Activated naive CD4-positive, alpha-beta T cell treated with Interleukin-2 at 50 U/mL for 16 hours (primary cell): ENCODE data around the gene ABCC3.

ENCODE experiments used
- DNase-seq: peaks from one replicate; pipeline ENCODE4 v3.0.0-alpha.2; 2020

ABCC3 gene, protein sequence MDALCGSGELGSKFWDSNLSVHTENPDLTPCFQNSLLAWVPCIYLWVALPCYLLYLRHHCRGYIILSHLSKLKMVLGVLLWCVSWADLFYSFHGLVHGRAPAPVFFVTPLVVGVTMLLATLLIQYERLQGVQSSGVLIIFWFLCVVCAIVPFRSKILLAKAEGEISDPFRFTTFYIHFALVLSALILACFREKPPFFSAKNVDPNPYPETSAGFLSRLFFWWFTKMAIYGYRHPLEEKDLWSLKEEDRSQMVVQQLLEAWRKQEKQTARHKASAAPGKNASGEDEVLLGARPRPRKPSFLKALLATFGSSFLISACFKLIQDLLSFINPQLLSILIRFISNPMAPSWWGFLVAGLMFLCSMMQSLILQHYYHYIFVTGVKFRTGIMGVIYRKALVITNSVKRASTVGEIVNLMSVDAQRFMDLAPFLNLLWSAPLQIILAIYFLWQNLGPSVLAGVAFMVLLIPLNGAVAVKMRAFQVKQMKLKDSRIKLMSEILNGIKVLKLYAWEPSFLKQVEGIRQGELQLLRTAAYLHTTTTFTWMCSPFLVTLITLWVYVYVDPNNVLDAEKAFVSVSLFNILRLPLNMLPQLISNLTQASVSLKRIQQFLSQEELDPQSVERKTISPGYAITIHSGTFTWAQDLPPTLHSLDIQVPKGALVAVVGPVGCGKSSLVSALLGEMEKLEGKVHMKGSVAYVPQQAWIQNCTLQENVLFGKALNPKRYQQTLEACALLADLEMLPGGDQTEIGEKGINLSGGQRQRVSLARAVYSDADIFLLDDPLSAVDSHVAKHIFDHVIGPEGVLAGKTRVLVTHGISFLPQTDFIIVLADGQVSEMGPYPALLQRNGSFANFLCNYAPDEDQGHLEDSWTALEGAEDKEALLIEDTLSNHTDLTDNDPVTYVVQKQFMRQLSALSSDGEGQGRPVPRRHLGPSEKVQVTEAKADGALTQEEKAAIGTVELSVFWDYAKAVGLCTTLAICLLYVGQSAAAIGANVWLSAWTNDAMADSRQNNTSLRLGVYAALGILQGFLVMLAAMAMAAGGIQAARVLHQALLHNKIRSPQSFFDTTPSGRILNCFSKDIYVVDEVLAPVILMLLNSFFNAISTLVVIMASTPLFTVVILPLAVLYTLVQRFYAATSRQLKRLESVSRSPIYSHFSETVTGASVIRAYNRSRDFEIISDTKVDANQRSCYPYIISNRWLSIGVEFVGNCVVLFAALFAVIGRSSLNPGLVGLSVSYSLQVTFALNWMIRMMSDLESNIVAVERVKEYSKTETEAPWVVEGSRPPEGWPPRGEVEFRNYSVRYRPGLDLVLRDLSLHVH (N-terminal part only)

DNA sequence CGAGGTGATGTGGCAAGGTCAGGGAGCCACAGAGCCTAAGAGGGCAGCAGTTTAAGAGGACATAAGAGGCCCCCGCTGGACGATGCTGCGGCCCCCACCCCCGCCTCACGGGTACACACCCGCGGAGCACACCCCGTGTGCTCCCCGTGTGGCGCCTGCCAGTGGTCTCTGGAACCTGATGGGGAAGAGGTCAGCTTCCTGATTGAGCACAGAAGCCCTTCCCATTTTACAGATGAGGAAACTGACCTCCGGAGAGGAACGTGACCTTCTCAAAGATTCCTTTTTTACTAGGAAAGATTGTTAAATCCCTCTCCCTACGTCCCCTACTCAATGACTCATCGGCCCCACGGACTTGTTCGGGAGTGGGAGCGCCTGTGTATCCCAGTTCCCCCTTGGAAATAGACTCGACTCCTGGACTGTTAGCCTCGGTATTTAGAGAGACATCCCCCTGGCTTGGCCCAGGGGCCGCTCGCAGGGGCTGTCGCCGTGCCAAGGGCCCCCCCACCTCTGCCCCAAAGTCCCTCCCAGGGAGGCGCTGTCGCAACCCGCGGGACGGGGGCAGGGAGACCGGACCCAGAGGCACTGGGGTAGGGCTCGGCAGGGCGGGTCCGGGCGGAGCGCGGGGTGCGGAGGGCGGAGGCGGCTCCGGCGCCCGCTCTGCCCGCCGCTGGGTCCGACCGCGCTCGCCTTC is at the start of gene ABCC3:
Gene ABCC3 (plus strand): TSS at position 658 of the 691 bp plus-strand sequence. CDS start 56 bp downstream, outside the sequence.
- DNase-seq = no peak

DNA sequence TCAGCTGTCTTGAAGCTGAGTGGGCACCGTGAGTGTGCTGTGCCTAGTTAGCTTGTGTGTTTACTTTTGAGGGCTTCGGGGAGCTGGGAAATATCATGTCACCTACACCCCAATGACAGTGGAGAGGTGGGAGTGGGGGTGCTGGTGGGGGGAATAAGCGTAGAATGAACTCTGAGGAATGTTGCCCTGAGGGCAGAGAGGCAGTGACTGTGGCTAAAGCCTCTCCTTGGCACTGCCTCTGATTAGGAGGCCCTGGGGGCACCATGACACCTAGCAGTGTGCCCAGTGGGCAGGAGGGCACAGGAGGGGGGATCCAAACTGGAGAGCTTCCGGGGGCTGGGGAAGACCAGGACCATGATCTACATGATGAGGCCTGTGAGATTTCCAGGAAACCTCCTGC is 49.3 kb upstream of the ABCC3 start:
- no peak for DNase-seq

DNA sequence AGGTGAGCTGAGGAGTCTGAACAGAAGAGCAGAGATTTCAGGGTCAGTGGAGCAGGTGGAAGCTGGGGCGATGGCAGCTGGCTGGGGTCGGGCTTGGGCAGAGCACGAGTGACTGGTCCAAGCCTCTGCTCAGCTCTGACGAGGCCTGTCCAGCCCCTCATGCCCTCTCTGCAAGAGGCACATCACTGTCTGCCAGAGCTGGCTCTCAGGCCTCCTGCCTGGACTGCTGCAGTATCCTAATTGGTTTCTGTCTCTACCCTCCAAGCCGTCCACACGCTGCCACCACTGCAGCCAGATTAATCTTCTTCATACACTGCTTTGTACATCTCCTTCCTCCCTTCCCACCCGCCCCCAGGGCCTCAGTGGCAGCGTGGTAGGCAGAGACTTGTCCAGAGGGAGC is 48.8 kb upstream of the ABCC3 start:
- no peak for DNase-seq

- DNase-seq = no peak
These were observed 48.0 kb upstream of the ABCC3 start for GRCh38 chr17:50586421-50587247.

- no peak for DNase-seq
These were observed 47.1 kb upstream of the ABCC3 start for GRCh38 chr17:50587571-50587970.

- no peak for DNase-seq
These were observed 46.2 kb upstream of the ABCC3 start for GRCh38 chr17:50588391-50589049.

GRCh38 chr17:50589095-50589705 is 45.5 kb upstream of the ABCC3 start:
- no peak for DNase-seq

DNA sequence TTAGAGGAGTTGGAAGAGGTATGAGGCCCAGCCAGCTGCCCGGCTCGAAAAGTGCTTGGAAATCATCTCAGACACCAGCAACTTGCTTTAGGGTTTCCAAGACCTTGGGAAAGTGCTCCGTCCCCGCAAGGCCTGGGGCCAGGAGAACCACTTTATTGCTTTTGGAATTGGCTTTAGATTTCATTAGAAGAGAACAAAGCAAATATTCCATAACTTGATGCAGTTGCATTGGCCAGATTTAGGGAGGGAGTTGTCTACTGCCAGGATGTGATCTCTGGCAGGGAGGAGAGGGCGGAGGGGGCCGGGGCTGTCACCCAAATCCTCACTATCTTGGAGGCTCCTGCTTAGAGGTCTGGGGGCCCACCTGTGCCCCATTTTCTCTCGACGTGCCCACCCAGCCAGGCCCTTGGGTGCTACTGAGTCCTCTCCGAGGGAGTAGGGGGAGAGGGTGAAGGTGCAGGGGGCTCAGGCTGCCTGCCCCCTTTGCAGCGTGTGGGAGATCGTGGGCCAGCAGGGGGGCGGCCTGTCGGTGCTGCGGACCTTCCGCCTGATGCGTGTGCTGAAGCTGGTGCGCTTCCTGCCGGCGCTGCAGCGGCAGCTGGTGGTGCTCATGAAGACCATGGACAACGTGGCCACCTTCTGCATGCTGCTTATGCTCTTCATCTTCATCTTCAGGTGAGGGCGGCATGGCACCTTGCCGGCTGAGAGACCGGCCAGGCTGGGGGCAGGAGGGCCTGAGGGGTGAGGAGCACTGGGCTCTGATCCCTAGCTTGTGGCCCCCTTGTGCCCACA is 43.5 kb upstream of the ABCC3 start:
- no peak for DNase-seq

- no peak for DNase-seq
These were observed 41.4 kb upstream of the ABCC3 start for GRCh38 chr17:50593321-50593720.

DNA sequence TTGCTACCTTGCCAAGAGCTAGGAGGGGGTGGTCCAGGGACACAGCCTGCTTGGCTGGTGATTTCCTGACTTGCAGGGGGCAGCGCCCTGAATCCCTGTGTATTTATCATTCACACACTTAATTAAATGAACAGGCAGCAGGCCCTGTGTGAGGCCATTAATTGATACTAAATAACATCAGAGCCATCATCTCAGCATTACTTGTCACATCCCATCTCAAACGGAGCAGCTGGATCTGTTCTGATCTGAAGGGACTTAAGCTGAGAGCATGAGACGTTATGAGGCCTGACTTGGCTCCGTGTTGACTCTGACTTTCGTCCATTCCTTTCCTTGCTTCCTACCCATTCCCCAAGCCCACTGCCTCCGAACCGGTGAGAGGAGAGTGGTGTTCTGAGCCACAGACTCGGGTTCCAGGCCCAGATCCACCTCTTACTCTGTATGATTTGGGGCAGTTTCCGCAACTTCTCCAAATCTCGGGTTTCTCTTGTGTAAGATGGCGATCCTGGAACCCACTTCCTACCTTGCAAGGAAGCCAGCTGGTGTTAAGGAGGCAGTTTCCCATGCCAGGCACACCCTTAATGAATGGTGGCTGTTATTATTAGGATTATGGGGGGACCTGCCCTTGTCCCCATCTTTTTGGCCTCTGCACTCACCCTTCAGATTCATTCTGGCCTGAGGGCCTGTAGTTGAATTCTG is 40.4 kb upstream of the ABCC3 start:
- no peak for DNase-seq

GRCh38 chr17:50594892-50595291 is 39.8 kb upstream of the ABCC3 start:
- no peak for DNase-seq

DNA sequence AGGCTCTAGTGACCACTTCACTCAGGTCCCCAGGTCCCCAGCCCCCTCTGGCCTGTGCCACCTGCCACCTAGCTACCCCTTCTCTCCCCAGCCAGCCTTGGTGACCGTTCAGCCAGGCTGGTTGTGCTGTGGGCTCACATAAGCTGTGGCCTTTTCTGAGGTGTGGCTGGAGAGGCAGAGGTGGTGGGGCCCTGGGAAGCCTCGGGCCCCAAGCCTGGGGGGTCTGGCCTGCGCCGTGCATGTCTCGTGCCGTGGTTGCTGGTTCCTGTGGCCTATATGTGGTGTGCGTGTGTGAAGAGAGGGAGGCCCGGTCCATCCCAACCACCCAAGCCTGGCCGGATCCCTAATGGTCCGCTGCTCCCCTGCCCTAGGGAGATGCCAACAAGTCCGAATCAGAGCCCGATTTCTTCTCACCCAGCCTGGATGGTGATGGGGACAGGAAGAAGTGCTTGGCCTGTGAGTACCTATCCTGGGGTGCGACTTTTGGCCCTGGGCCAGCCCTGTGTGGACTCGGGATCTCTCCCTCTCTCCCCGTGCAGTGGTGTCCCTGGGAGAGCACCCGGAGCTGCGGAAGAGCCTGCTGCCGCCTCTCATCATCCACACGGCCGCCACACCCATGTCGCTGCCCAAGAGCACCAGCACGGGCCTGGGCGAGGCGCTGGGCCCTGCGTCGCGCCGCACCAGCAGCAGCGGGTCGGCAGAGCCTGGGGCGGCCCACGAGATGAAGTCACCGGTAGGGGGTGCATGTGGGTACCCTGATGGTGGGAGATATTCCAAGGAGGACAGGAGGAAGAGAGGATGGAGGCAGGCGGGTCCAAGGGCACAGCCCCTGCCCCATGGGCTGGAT is 38.3 kb upstream of the ABCC3 start:
- no peak for DNase-seq

DNA sequence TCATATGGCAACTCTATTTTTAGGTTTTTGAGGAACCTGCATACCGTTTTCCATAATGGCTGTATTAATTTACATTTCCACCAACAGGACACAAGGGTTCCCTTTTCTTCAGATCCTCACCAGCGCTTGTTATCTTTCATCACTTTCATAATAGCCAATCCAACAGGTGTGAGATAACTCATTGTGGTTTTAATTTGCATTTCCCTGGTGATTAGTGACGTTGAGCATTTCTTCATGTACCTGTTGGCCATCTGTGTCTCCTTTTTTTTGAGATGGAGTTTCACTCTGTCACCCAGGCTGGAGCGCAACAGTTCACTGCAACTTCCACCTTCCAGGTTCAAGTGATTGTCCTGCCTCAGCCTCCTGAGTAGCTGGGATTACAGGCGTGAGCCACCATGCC is 36.2 kb upstream of the ABCC3 start:
- no peak for DNase-seq

DNA sequence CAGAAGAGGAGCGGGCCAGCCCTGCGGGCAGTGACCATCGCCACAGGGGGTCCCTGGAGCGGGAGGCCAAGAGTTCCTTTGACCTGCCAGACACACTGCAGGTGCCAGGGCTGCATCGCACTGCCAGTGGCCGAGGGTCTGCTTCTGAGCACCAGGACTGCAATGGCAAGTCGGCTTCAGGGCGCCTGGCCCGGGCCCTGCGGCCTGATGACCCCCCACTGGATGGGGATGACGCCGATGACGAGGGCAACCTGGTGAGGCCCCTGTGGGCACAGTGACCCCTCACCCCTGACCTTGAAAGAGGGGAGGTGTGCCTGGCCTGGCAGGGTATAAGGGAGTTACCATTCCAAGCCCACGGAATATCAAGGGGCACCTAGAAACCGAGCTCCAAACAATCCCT is 35.1 kb upstream of the ABCC3 start:
- no peak for DNase-seq

GRCh38 chr17:50601823-50602375 is 32.8 kb upstream of the ABCC3 start:
- no peak for DNase-seq

- DNase-seq = no peak
These were observed 31.8 kb upstream of the ABCC3 start for GRCh38 chr17:50602836-50603235.

DNA sequence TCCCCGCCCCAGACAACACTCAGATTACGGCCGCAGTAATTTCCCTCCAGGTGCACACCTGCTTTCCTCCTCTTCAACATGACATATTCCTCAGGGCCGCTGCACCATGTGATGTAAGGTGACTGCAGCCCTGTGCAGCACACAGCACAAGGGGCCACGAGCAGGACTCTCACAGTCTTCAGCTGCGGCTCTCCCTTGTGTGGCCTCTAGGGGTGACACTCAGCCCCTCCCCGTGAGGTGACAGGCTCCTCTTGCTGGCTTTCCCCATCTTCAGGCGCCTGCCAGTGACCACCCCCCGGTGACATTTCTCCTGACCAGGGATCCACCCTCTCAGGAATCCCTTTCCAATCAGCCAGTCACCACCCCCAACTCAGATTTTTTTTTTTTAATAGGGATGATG is 31.3 kb upstream of the ABCC3 start:
- no peak for DNase-seq

- no peak for DNase-seq
These were observed 30.2 kb upstream of the ABCC3 start for GRCh38 chr17:50604513-50604912.
